ENCODE data around the gene VTCN1. TPM values are rescaled to one million over a fixed set of nuclear protein-coding genes. Genes with fewer than 3 reads are reported as not detected.
"Not testable (repeated sequence)": the region's sequence is repeated elsewhere in the genome, so short reads cannot be mapped to it uniquely, and the experiment has no call there.

The VTCN1 gene
- total RNA-seq, 1 donor from 2014 or later = not detected

GRCh38 chr1:117173691-117174090 lies 37.0 kb downstream of the VTCN1 start:
- DNase-seq = no peak
- no peak for ATAC-seq (ENCODE audit: poor library complexity)
- intact Hi-C loops (cut with DNase I) = no loop called here

- ATAC-seq (ENCODE audit: poor library complexity) (no peak), DNase-seq (no peak)
- intact Hi-C loops (cut with DNase I) = no loop called here
Measured at GRCh38 chr1:117173006-117173405, 37.7 kb downstream of the VTCN1 start.

- ATAC-seq (ENCODE audit: poor library complexity) = peak; percentile 39
- intact Hi-C loops (cut with DNase I) = no loop called here
- peak; percentile 62 for DNase-seq
Measured at GRCh38 chr1:117171900-117172511, 38.7 kb downstream of the VTCN1 start.

- DNase-seq (no peak), ATAC-seq (ENCODE audit: poor library complexity) (no peak)
- intact Hi-C loops (cut with DNase I) = no loop called here
Measured at GRCh38 chr1:117169871-117170596, 40.7 kb downstream of the VTCN1 start.

- no peak for ATAC-seq (ENCODE audit: poor library complexity)
- intact Hi-C loops (cut with DNase I) = no loop called here
- DNase-seq = no peak
Measured at GRCh38 chr1:117167402-117167801, 43.3 kb downstream of the VTCN1 start.

GRCh38 chr1:117166076-117166475 lies 44.7 kb downstream of the VTCN1 start:
- DNase-seq (no peak), ATAC-seq (ENCODE audit: poor library complexity) (no peak)
- intact Hi-C loops (cut with DNase I) = no loop called here

- no peak for DNase-seq
- intact Hi-C loops (cut with DNase I) = no loop called here
Measured at GRCh38 chr1:117164209-117164608, 46.5 kb downstream of the VTCN1 start.

GRCh38 chr1:117162816-117163215 lies 47.9 kb downstream of the VTCN1 start:
- no peak for ATAC-seq (ENCODE audit: poor library complexity)
- DNase-seq = no peak
- intact Hi-C loops (cut with DNase I) = no loop called here

More at GRCh38 chr1:117164209-117164608, 46.5 kb downstream of the VTCN1 start:
- no peak for ATAC-seq (ENCODE audit: poor library complexity)

GRCh38 chr1:117161887-117162286 lies 48.8 kb downstream of the VTCN1 start:
- intact Hi-C loops (cut with DNase I) = no loop called here
- ATAC-seq (ENCODE audit: poor library complexity) = no peak
- DNase-seq = no peak

GRCh38 chr1:117151305-117151704 lies 59.4 kb downstream of the VTCN1 start:
- ATAC-seq (ENCODE audit: poor library complexity); DNase-seq; intact Hi-C loops (cut with DNase I): not testable (repeated sequence)

- ATAC-seq (ENCODE audit: poor library complexity) (no peak), DNase-seq (no peak)
- intact Hi-C loops (cut with DNase I) = no loop called here
Measured at GRCh38 chr1:117150316-117150715, 60.4 kb downstream of the VTCN1 start.

GRCh38 chr1:117147856-117148588 lies 62.7 kb downstream of the VTCN1 start:
- ATAC-seq (ENCODE audit: poor library complexity) (no peak), DNase-seq (no peak)
- intact Hi-C loops (cut with DNase I) = no loop called here

- DNase-seq = no peak
- intact Hi-C loops (cut with DNase I) = no loop called here
- ATAC-seq (ENCODE audit: poor library complexity) = no peak
Measured at GRCh38 chr1:117147341-117147831, 63.3 kb downstream of the VTCN1 start.

GRCh38 chr1:117146575-117147340 lies 64.0 kb downstream of the VTCN1 start:
- no peak for DNase-seq
- intact Hi-C loops (cut with DNase I) = no loop called here
- peak; percentile 67 for ATAC-seq (ENCODE audit: poor library complexity)

GRCh38 chr1:117146072-117146471 lies 64.7 kb downstream of the VTCN1 start:
- intact Hi-C loops (cut with DNase I) = no loop called here
- ATAC-seq (ENCODE audit: poor library complexity) (no peak), DNase-seq (no peak)

- ATAC-seq (ENCODE audit: poor library complexity) = no peak
- no peak for DNase-seq
- intact Hi-C loops (cut with DNase I) = no loop called here
Measured at GRCh38 chr1:117143871-117144270, 66.9 kb downstream of the VTCN1 start.

- DNase-seq (no peak), ATAC-seq (ENCODE audit: poor library complexity) (no peak)
- intact Hi-C loops (cut with DNase I) = no loop called here
Measured at GRCh38 chr1:117143172-117143571, 67.6 kb downstream of the VTCN1 start.

- ATAC-seq (ENCODE audit: poor library complexity) (no peak), DNase-seq (no peak)
- intact Hi-C loops (cut with DNase I) = no loop called here
Measured at GRCh38 chr1:117142200-117142599, 68.5 kb downstream of the VTCN1 start.

GRCh38 chr1:117138561-117138960 lies 72.2 kb downstream of the VTCN1 start:
- intact Hi-C loops (cut with DNase I) = no loop called here

More at GRCh38 chr1:117138561-117138960, 72.2 kb downstream of the VTCN1 start:
- ATAC-seq (ENCODE audit: poor library complexity) (no peak), DNase-seq (no peak)

Measured in Right ventricle myocardium superior (tissue), 1 donor.